ENCODE results near the gene GSC2.

Gene GSC2, protein sequence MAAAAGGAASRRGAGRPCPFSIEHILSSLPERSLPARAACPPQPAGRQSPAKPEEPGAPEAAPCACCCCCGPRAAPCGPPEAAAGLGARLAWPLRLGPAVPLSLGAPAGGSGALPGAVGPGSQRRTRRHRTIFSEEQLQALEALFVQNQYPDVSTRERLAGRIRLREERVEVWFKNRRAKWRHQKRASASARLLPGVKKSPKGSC

DNA sequence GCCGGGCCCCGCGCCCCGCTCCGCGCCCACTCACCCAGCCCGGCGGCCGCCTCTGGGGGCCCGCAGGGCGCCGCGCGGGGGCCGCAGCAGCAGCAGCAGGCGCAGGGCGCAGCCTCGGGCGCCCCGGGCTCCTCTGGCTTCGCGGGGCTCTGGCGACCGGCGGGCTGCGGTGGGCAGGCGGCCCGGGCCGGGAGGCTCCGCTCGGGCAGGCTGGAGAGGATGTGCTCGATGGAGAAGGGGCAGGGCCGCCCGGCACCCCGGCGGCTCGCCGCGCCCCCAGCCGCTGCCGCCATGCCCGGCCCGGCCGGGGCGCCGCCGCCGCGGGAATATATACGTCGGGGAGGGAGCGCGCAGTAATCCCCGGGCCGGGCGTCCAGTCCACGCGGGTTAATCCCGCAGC is at the start of gene GSC2:
GSC2 (minus strand) TSS at position 302 of the 400 bp plus-strand sequence; CDS start at position 293, 9 bp downstream.
- DNase-seq (ENCODE audit: low read depth), result no peak

DNA sequence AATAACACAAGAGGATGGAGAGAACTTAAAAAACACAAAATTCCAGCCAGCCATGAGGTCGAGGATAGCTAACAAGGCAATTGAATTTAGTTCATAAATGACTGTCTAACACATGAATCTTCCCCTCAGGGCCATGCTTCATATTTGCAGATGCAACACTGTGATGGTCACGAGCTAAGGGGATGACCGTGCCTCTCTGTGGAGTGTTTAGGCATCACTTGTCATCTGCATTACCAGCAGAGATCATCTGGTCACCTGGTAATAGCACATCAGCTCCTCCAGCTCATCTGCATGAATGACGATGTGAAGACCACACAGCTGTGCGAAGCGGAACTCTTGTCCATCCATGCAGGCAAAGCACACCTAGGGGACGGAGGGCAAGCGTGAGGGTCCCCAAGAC is 49.4 kb upstream of the GSC2 start:
- DNase-seq (ENCODE audit: low read depth), result no peak

DNA sequence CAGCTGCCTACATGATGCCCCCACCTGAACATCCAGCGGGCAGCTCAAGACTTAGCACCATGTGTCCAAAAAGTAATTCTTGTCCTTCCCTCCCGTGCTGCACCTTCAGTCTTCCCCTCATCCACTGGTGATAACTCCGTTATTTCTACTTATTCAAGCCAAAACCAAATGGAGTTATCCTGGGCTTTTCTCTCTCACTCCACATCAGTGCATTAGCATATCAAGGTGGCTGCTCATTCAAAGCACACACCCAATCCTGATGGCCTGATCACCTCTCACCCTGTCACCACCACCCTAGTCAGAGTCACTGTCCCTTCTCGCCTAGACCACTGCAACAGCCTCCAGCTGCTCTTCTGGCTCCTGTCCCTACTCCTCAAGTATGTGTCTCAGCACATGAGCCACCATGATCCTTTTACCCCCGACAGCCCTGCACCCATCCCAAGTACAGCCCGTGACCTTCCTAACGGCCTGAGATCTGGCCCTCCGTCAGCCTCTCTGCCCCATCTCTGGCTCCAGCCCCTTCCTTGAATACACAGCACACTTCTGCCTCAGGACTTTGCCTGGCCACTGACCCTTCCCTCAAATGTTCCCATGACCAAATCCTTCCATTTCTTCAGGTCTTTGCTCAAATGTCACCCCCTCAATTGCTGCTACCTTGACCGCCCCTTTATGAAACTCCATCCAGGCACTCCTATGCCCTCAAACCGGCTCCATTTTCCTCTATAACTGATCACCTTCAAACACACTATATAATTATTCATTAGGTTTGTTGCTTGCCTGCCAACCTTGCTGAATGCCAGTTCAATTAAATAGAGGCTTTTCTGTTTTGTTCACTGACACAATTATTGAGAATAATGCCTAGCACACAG is 48.1 kb upstream of the GSC2 start:
- no peak for DNase-seq (ENCODE audit: low read depth)

DNA sequence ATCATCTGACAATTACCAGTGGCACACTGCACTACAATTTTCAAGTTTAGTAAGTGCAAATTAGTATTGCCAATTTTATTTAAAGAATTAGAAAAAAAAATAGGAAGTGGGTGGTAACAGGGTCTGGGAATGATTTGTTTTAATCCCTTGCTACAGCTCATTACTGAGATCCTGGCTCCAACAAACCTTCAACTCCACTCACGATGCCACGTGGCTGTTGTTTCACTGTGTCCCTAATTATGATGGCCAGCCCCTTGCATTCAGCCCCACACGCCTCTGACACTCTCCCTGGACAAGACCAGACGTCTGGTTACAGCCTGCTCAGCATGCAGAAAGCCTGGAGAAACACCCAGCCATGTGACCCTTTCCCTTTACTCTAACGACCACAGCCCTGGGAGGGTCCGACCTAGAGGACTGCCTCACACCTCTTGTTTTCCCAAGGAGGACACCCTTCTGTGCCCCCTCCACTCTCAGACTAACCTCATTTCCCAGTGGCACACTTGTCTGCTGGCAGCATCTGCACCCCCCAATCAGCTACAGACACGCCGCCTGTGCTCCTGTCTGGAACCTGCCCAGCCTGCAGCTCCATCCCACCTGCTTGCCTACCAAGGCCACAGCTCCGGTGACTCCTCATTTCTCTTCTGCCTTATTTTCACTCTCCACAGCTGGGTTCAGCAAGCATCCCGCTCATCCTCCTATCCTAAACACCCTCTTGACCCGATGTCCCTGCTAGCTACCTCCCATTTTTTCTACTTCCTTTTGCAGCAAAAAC is 46.9 kb upstream of the GSC2 start:
- DNase-seq (ENCODE audit: low read depth), result no peak

DNA sequence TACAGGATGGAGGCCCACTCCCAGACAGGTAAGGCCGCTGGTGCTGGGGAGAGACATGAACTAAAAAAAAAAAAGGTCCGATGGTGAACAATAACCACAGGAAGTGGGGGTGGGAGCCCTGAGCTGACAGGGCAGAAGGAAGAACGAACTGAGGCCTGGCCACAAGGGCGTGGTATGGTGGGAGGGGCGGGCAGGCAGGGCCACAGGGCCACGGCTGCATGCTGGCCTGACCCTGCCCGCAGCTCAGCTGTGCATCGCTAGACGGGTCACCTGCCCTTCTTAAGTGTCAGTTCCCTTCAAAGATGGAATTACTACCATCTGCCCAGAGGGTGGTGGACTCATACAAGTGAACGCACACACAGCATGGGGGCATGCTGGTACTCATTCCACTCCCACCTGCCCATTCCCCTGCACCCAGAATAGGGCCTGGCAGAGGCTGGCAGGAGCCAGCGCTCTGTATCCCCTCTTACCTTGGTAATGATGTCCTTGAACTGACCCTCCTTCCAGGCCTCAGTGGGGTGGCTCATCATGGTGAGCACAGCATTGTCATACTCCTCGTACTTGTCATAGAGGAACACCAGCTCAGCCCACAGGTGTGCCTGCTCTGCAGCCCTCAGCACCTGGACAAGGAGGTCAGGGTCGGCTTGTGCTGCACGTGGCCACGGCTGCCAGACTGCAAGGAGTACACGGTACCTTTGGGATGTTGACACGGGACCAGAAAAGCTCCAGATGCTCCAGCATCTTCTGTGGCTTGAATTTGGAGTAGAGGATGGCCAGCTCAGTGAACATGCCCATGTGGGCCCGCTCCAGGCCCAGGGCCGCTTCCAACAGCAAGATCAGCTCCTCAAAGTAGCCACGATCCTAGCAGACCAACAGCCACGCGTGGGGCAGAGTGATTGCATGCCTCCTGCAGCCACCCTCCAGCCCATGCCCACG is 46.0 kb upstream of the GSC2 start:
- no peak for DNase-seq (ENCODE audit: low read depth)

DNA sequence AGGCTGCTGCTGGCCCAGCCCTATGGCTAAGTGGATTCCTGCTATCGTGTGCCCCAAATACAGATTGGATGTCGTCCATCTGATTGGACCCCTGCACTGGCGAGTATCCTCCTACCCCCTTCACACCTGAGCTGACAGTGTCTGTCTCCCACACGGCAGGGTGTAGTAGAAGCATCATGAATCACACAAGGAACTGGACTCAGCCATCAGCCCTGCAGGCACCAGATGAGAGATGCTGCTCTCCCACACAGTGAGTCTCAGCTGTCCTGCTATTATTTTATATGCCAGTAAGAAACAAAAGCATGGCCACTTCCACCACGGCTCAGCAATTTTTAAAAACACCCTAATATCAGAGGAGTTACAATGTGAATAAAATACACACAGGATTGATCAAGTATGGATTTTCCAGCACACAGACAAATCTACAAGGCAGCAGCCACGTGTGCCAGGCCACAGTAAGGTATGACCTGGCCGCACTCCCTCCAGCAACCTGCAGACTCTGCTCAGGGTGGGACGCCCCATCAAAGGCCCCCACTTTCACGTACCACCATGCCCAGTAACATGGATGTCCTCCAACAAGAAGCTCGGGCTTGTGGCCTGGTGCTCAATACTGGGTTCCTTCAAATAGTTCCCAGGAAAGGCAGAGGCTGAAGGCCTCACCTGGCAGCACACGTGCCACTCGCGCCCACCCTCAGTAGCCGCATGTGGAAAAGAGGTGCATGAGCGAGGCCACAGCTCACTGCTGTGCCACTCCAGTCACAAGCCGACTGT is 44.9 kb upstream of the GSC2 start:
- no peak for DNase-seq (ENCODE audit: low read depth)

DNA sequence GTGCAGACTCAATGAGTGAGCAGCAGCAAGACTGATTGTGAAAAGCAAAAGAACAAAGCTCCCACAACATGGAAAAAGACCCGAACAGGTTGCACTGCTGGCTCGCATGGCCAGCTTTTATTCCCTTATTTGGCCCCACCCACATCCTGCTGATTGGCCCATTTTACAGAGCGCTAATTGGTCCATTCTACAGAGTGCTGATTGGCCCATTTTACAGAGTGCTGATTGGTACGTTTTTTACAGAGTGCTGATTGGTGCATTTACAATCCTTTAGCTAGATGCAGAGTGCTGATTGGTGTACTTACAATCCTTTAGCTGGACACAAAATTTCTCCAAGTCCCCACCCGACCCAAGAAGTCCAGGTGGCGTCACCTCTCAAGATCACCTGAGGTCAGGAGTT is 43.8 kb upstream of the GSC2 start:
- no peak for DNase-seq (ENCODE audit: low read depth)

DNA sequence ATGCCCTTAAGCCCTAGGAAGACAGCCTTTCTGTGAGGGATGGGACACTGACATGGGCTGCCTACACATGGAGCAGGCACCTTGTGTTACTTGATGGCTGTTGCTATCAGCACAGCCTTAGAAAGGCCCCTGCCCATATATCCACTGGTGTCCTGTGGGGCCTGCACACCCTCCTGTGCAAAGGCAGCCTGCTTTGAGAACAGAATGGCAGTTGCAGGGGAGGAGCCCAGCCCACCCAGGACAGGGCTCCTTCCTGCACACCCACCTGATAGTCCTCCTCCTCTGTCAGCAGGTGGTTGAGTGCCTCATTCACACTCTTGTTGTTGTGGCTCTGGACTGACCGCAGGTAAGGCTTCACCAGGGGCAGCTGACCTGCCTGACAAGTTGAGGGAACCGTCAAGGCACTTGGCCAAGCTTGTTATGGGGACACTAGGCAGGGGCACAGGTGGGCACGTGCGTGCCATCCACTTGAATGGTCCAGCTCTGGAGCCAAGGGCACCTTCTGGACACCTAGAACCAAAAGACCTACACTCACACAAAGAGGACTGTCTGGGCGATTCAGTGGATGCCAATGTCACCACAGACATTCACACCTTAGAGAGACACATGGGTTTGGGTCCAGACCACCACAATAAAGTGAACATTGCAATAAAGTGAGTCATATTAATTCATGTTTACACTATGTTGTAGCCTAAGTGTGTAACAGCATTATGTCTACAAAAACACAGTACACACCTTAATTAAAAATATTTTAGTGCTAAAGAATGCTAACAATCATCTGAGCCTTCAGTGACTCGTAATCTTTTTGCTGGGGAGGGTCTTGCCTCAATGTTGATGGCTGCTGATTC is 37.8 kb upstream of the GSC2 start:
- no peak for DNase-seq (ENCODE audit: low read depth)

DNA sequence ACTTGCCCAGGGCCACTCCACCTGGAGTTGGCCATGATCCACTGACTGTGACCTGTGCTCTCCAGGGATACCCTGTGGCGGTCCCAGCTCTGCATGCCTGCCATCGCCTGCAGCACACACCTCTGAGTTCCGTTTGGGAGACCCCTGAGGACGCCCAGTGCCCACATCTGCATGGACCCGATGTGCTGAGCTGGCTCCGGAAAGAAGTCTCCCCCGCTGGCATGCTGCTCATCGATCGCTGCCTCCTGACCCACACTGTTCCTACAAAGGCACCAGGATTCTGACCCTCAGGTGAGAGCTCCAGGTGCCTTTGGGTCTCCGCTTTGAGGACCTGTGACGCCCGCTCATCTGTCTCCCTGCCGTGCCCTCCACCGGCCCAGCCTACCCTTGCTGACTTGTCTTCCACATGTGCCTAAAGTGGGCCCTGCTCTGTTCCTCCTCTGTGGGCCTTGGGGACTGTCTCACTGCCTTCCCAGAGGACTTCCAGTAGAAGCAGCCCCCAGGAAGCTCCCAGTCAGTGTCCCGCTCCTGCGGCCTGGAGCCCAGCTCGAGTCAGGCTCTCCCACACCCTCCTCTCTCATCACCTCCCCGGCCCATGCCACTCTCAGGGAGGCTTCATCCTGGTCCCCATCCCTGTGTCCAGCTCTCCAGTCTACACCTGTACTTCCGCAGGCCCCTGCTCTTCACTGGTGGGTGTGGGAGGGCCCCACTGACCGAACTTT is 34.3 kb upstream of the GSC2 start:
- DNase-seq (ENCODE audit: low read depth), result no peak

DNA sequence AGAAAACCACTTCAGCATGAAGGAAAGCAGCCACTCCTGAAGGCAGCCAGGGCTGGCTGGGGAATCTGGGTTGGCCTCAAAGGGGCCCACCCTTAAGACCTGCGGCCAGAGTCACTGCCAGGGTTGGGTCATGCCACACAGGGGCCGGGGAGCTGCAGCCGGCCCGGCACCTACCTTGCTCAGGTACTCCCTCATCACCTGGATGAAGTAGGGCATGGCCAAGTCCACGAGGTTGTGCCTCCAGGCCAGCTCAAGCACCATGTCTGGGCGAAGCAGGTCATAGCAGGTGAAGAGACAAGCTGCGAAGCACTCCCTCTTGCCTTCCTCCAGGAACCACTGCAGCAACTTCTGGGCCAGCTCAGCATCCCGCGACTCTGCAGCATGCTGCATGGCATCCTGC is 33.1 kb upstream of the GSC2 start:
- no peak for DNase-seq (ENCODE audit: low read depth)

DNA sequence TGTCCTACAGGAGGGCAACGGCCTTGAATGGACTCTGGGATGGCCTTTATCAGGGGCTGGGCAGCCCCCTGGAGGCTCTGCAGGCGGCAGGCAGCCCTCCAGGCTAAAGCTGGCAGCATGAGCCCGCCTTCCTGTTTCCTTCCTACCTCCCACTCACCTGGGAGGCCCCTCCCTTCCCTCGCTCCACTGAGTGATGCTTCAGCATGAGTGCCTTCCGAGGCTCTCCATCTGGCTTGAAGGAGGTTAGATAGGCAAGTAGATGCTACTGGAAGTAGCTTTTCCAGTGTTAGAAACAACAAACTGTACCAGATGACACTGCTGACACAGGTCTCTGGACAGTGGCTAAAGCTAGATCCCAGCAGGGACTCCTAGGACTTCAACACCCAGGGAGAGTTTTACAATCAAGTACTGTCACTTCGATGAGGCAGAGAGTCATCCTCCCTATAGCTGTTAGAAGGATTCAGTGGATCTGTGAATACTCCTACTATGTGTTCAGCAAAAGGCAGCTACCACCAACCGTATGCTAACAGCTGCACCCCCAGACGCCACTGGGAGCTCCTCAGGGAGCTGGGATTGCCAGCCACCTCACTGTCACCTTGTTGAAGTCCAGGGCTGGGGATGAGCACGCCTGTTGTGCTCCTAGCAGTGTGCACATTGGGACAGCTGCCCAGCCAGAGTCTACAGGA is 32.5 kb upstream of the GSC2 start:
- no peak for DNase-seq (ENCODE audit: low read depth)

DNA sequence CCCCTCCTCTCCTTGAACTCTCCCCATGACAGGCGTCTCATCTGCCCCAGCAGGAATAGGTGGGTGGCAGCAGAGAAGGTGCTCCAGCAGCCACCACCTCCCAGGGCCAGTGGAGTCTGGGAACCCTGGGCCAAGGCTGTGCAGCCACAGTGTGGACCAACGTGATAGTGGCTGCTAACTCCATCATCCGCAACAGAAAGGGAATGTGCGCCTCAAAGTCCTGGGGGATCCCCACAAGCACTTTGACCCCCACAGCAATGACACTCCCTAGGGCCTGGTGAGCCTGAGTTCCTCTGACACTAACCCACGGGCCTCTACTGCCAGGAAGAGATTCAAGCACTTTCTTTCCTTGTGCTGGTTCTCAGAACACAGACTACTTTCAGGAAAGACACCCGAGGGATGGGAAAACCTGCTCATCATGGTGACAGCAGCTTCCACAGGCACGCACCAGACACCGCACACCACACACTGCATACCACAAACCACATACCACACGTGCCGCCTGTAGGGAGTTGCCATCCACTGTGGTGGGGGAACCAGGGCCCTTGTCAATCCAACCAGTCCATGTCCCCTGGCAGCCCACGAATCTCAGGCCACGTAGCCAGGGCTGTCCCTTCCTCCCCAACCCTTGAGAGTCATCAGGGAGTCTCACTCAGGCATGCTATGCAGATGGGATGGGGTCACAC is 31.8 kb upstream of the GSC2 start:
- no peak for DNase-seq (ENCODE audit: low read depth)

DNA sequence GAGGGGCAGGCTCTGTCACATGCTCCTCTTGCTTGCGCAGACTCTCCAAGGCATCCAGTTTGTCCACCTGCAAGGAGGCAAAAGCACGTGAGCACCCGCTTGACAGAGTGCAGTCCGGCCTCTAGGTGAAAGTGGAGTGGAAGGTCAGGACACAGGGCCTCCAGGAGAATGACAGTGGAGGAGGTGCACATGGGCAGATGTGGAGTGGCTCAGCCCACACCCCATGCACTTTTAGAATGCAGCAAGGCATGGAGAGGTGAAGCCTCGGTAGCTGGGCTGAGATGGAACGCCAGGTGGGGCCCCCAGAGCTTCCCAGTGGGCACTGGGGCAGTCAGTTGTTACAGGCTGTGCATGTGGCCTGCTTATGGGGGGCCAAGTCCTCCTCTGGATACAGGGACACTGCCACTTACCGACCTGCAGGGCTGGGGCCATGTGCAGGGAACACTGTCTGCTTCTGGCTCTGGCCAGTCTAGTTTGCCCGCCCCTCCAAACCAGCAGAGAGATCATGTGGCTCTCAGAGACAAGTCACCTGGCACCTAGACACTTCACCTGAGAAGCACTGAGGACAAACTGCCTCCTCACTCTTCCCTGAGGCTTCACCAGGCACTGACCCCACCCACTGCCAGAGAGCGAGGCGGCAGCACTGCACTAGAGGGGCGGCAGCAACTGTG is 30.8 kb upstream of the GSC2 start:
- DNase-seq (ENCODE audit: low read depth), result no peak

DNA sequence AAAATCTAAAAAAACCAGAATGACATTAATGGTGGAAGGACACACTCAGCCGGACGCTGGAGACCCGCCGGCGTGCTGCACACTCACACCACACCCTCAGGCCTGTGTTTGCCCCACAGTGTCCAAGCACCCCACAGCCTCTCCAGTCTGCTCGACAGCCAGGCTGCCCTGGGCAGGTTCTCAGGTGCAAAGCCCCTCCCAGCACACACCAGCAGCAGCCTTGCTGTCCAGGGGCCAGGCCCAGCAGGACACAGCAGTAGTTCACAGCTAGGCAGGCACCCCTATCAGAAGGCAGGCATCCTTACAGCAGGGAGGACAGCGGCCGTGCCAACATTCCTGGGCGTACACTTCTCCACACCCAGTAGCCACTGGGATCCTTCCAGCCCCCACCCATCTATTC is 30.1 kb upstream of the GSC2 start:
- no peak for DNase-seq (ENCODE audit: low read depth)

DNA sequence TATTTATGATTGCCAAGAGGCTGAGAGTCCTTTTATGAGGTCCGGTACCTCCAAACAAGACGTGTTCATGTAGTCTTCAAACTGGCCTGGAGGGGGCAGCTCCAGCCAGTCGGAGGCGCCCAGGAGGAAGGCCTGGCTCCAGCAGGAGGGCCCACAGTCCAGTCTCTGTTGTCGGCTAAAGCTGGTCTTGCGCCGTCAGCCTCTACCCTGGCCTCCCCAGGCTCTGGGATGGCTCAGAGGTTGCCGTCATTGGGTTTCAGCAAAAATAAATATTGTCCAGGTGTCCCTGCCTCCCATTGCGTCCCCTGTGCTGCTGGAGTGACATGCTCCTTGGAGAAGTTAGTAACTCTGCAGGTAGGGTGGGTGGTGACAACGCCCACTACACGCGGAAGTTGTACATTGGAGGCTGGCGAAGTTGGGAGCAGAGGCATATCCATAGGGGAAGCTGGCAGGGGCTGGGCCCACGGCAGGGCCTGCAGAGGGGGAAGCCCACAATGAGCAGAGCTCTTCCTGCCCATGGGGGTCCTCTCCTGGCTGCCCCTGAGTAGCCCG is 29.5 kb upstream of the GSC2 start:
- no peak for DNase-seq (ENCODE audit: low read depth)

DNA sequence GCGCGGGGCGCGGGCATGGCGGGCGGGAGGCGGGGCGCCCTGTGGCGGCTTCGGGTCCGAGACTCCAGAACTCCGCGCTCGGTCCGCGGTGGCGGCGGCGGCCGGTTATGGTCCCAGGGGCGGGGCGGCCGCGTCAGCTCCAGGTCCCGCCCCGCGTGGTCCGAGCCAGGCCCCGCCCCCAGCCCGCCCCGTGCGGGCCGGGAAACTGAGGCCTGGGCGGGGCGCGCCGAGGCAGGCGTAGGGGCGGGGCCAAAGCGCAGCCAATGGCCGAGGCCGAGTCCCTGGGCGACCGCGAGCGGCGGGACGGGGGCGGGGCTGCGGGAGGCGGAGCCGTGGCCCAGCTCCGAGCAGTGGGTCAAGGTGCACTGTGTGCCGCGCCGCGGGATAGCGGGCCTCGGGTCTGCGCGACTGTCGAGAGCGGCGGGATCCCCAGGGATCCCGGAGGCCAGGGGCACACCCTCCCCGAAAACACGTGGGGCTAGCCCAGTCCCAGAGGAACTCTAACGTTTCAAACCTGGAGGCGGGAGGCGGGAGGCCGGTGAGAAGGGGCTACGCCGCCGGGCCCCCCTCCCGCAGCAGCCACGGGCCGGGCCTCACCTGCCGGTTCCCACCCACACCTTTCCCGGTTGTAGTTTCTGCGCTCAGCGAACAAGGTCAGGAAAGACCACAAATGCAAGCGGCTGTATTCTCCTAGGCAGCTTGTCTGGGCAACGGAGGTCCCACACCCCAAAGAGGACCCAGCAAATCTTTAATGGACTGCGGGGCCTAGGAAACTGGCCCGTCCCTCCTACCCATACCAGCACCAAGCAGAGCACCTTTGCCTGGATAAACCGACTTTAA is 28.8 kb upstream of the GSC2 start, which contains the start of gene SLC25A1:
SLC25A1 (minus strand) TSS at position 80 of the 840 bp plus-strand sequence; CDS start at position 17, 63 bp downstream.
- peak; percentile 72 for DNase-seq (ENCODE audit: low read depth)

All from CMK (cell line).